Effector memory CD8-positive, alpha-beta T cell (primary cell): ENCODE measurements around the gene CHCT1.
"Not testable (repeated sequence)": the region's sequence is repeated elsewhere in the genome, so short reads cannot be mapped to it uniquely, and the experiment has no call there.

Experiments
- ATAC-seq: fragments of 150-1000 bp; cut with Tn5 transposase; replicated peaks from 2 replicates; pipeline ENCODE4 v1.10.0; 2021; ENCODE audit warnings: mild to moderate bottlenecking, moderate library complexity
- DNase-seq, 3 experiments: peaks; one replicate each; pipeline ENCODE4 v3.0.0; 2021
- H3K27ac Mint-ChIP-seq, 2 donors: one replicate each; pipeline ENCODE4 v1.8.0; 2022; ENCODE audit warnings: mild to moderate bottlenecking in 2 of 2, mixed read lengths in 2 of 2, moderate library complexity in 2 of 2
- H3K27me3 Mint-ChIP-seq, 2 donors: one replicate each; pipeline ENCODE4 v1.8.0; 2022; ENCODE audit warnings: mixed read lengths in 2 of 2
- H3K36me3 Mint-ChIP-seq: one replicate; pipeline ENCODE4 v1.8.0; 2022; ENCODE audit warnings: mild to moderate bottlenecking, moderate library complexity, mixed read lengths; ENCODE audit not compliant: insufficient read depth
- H3K4me1 Mint-ChIP-seq, 2 donors: one replicate each; pipeline ENCODE4 v1.8.0; 2022; ENCODE audit warnings: low read depth in 2 of 2, mixed read lengths in 2 of 2
- H3K4me3 Mint-ChIP-seq, 2 donors: one replicate each; pipeline ENCODE4 v1.8.0; 2022; ENCODE audit warnings: mild to moderate bottlenecking in 2 of 2, mixed read lengths in 2 of 2, moderate library complexity in 2 of 2
- H3K9me3 Mint-ChIP-seq, 2 donors: one replicate each; pipeline ENCODE4 v1.8.0; 2022; ENCODE audit warnings: mixed read lengths in 2 of 2
- total RNA-seq, 9 experiments: gene quantifications; one replicate each; lab custom pipeline; 2026; lab: John Stamatoyannopoulos, UW

Gene CHCT1
- total RNA-seq, result 0 to 0.30 (median 0.13) reads per million in 9 experiments

- no peaks in the 10 kb centered on the region for H3K9me3 Mint-ChIP-seq
- peak within 1 kb of the TSS; percentile 85 to 92 for H3K27ac Mint-ChIP-seq
- ATAC-seq, result no peak
- peak within 1 kb of the TSS; percentile 77 to 83 for H3K4me3 Mint-ChIP-seq
- no peak for DNase-seq
- H3K36me3 Mint-ChIP-seq, result no peaks in the 10 kb centered on the region
- H3K27me3 Mint-ChIP-seq, result peaks cover 0 to under 1% of the 10 kb centered on the region in 2 donors
- peaks cover 4 to 8% of the 10 kb centered on the region in 2 donors for H3K4me1 Mint-ChIP-seq
Observed at GRCh38 chr17:60422162-60422665, at the start of gene CHCT1. Gene CHCT1, plus strand, starts transcription at chr17:60422489. Its CDS starts 104 bp downstream, at chr17:60422593.

- Mint-ChIP-seq H3K27ac (peak overlapping the region in 1 of 2 donors; percentile 86), H3K4me1 (peaks cover 8 to 14% of the 10 kb centered on the region in 2 donors), H3K9me3 (no peaks in the 10 kb centered on the region), H3K36me3 (peaks cover 4% of the 10 kb centered on the region), H3K4me3 (no peak overlapping the region), H3K27me3 (no peaks in the 10 kb centered on the region)
- ATAC-seq (no peak), DNase-seq (no peak)
Observed at GRCh38 chr17:60372790-60373483, 49.4 kb upstream of the CHCT1 start.

DNA sequence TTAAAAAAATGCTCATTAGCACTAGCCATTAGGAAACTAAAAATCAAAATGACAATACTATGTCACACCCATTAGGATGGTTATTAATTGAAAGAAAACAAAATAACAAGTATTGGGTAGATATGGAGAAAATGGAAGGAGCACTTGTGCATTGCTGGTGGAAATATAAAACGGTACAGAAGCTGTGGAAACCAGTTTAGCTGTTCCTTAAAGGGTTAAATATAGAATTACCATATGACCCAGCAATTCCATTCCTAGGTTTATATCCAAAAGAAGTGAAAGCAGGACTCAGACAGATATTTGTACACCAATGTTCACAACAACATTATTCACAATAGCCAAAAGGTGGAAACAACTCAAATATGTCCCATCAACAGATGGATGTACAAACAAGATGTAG lies 44.1 kb upstream of the CHCT1 start:
- H3K4me1 Mint-ChIP-seq, ATAC-seq, DNase-seq, H3K27me3 Mint-ChIP-seq, H3K4me3 Mint-ChIP-seq, H3K9me3 Mint-ChIP-seq, H3K27ac Mint-ChIP-seq, H3K36me3 Mint-ChIP-seq: not testable (repeated sequence)

DNA sequence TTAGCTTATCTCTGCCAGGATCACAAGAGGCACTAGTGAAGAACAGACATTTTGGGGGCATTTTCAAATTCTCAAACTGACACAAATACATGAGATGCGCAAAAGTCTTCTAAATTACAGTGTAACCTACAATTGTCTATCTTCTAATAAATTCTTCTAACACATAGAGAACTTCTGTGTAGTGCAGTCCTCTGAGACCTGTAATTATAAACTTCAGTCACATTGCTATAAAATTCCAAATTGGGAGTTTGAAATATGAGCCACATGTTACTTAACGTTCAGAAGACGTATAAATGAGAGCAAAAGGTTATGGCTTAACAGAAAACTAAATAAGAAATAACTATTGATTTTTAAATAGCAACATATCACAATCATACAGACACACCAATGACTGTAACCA lies 42.8 kb upstream of the CHCT1 start:
- H3K4me3 Mint-ChIP-seq, ATAC-seq, H3K36me3 Mint-ChIP-seq, H3K27ac Mint-ChIP-seq, H3K9me3 Mint-ChIP-seq, H3K27me3 Mint-ChIP-seq, DNase-seq: not testable (repeated sequence)
- peaks cover 11 to 13% of the 10 kb centered on the region in 2 donors for H3K4me1 Mint-ChIP-seq

DNA sequence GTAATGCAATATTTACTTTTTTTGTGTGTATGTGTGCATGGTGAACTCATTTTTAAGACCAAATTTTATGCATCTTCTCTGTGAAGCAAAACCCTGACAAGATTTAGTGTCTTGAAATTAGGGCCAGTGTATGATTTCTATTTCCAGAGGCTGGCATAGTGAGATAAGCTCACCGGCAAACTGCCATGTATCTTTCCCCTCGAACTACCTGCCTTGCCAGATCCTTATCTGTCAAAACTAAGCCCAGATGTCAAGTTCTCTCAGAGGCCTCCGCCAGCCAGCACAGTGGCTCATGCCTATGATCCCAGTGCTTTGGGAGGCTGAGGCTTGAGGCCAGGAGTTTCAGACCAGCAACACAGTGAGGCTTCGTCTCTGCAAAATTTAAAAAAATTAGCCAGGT lies 40.3 kb upstream of the CHCT1 start:
- DNase-seq (no peak), ATAC-seq (no peak)
- no peak overlapping the region for H3K27ac Mint-ChIP-seq
- no peaks in the 10 kb centered on the region for H3K27me3 Mint-ChIP-seq
- H3K4me1 Mint-ChIP-seq, result peaks cover 19 to 22% of the 10 kb centered on the region in 2 donors
- no peak overlapping the region for H3K4me3 Mint-ChIP-seq
- H3K9me3 Mint-ChIP-seq, result no peaks in the 10 kb centered on the region
- H3K36me3 Mint-ChIP-seq, result peaks cover 4% of the 10 kb centered on the region

GRCh38 chr17:60383379-60383778 lies 38.9 kb upstream of the CHCT1 start:
- DNase-seq (no peak), ATAC-seq (no peak)
- no peaks in the 10 kb centered on the region for H3K9me3 Mint-ChIP-seq
- H3K4me1 Mint-ChIP-seq, result peaks cover 24 to 25% of the 10 kb centered on the region in 2 donors
- no peak overlapping the region for H3K4me3 Mint-ChIP-seq
- no peak overlapping the region for H3K27ac Mint-ChIP-seq
- peaks cover 4% of the 10 kb centered on the region for H3K36me3 Mint-ChIP-seq
- H3K27me3 Mint-ChIP-seq, result no peaks in the 10 kb centered on the region

- DNase-seq, H3K27me3 Mint-ChIP-seq, ATAC-seq, H3K36me3 Mint-ChIP-seq, H3K4me3 Mint-ChIP-seq, H3K9me3 Mint-ChIP-seq, H3K27ac Mint-ChIP-seq: not testable (repeated sequence)
- peaks cover 27 to 32% of the 10 kb centered on the region in 2 donors for H3K4me1 Mint-ChIP-seq
Observed at GRCh38 chr17:60384921-60385320, 37.4 kb upstream of the CHCT1 start.

DNA sequence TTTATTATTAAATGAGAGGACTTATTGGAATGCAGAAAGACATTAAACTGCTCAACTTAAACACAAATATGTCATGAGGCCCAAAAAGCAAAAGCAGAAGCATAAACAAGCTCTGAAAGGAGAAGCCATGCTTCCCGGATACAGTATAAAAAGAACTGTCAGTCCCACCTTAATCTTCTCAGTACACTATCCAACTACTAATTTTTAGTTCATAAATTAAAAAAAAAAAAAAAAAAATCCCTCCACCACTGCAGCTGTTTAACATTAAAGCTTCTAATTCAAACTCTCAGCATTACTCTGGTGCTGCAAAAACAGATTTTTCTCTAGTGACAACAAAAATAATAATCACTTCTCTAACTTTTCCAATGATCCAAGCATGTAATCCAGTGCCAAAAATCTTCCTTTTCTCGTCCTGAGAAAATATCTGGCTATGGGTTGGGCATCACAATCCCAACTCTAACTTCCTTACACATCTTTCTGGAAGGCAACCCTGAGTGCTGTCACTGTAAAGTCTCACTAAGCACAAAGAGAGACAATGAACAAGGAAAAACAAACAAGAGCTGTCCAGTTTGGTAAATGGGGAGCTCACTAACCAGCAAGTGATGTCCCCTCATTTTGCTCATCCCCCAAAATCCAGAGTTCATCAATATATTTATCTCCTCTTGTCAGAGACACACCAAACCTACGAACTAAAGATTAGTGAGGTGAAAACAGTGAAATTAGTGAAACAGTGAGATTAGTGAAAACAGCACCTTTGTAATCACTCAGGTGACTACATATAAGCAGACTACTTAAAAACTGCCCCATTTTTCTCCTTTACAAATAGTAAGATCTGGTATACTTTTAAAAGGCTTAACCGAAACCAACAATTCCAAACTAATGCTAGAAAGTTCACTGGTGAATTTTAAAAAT lies 35.9 kb upstream of the CHCT1 start:
- no peak for ATAC-seq
- H3K27ac Mint-ChIP-seq, result no peak overlapping the region
- H3K4me3 Mint-ChIP-seq, result no peak overlapping the region
- H3K27me3 Mint-ChIP-seq, result no peaks in the 10 kb centered on the region
- H3K4me1 Mint-ChIP-seq, result peaks cover 38 to 47% of the 10 kb centered on the region in 2 donors
- no peak for DNase-seq
- peaks cover 7% of the 10 kb centered on the region for H3K36me3 Mint-ChIP-seq
- H3K9me3 Mint-ChIP-seq, result no peaks in the 10 kb centered on the region

GRCh38 chr17:60387666-60388065 lies 34.6 kb upstream of the CHCT1 start:
- Mint-ChIP-seq H3K36me3 (peaks cover 17% of the 10 kb centered on the region), H3K4me1 (peaks cover 38 to 52% of the 10 kb centered on the region in 2 donors)

GRCh38 chr17:60388742-60389141 lies 33.5 kb upstream of the CHCT1 start:
- no peak overlapping the region for H3K4me3 Mint-ChIP-seq

More at GRCh38 chr17:60387666-60388065, 34.6 kb upstream of the CHCT1 start:
- ATAC-seq, result no peak
- H3K9me3 Mint-ChIP-seq, result no peaks in the 10 kb centered on the region
- no peaks in the 10 kb centered on the region for H3K27me3 Mint-ChIP-seq
- no peak overlapping the region for H3K27ac Mint-ChIP-seq
- H3K4me3 Mint-ChIP-seq, result no peak overlapping the region
- no peak for DNase-seq

DNA sequence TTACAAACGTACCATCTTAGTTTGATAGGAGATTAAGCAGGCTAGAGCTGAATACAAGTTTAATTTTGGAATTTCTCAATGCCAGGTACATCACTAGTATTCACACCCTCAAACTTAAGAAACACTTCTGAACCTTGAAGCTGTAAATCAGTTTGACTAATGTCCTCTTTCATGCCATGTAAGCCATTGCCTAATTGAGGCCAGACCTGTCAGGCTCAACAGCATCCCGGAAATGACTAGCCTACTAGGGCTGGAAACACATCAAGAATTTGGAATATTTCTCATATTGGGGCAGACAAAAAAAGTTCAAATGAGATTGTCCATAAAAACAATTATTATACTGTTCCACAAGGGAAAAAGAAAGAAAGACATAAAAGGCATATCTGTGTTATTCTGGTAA lies 32.1 kb upstream of the CHCT1 start:
- Mint-ChIP-seq H3K4me1 (peaks cover 31 to 45% of the 10 kb centered on the region in 2 donors), H3K36me3 (peaks cover 20% of the 10 kb centered on the region), H3K27ac (no peak overlapping the region), H3K9me3 (no peaks in the 10 kb centered on the region), H3K4me3 (peak overlapping the region; percentile 94 to 96), H3K27me3 (no peaks in the 10 kb centered on the region)
- no peak for DNase-seq
- ATAC-seq, result no peak

More at GRCh38 chr17:60388742-60389141, 33.5 kb upstream of the CHCT1 start:
- no peak overlapping the region for H3K27ac Mint-ChIP-seq
- no peak for ATAC-seq
- H3K36me3 Mint-ChIP-seq, result peaks cover 20% of the 10 kb centered on the region
- H3K27me3 Mint-ChIP-seq, result no peaks in the 10 kb centered on the region
- peaks cover 39 to 51% of the 10 kb centered on the region in 2 donors for H3K4me1 Mint-ChIP-seq
- DNase-seq, result no peak
- no peaks in the 10 kb centered on the region for H3K9me3 Mint-ChIP-seq

- Mint-ChIP-seq H3K9me3 (no peaks in the 10 kb centered on the region), H3K27ac (peak overlapping the region; percentile 74 to 96), H3K36me3 (peaks cover 16% of the 10 kb centered on the region), H3K27me3 (no peaks in the 10 kb centered on the region), H3K4me1 (peaks cover 30 to 45% of the 10 kb centered on the region in 2 donors), H3K4me3 (peak overlapping the region; percentile 94 to 96)
- peak in 2 of 3 experiments; percentile 6 to 10 for DNase-seq
- no peak for ATAC-seq
Observed at GRCh38 chr17:60390925-60391470, 31.3 kb upstream of the CHCT1 start.

GRCh38 chr17:60391471-60392041 lies 30.7 kb upstream of the CHCT1 start:
- Mint-ChIP-seq H3K4me3 (peak overlapping the region; percentile 94 to 96), H3K4me1 (peaks cover 26 to 41% of the 10 kb centered on the region in 2 donors), H3K36me3 (peaks cover 16% of the 10 kb centered on the region), H3K27me3 (no peaks in the 10 kb centered on the region), H3K27ac (peak overlapping the region; percentile 74 to 96), H3K9me3 (no peaks in the 10 kb centered on the region)
- ATAC-seq (peak; percentile 29), DNase-seq (no peak)
